OCI-LY3 (cell line): ENCODE measurements around the gene ARHGEF39.

ENCODE experiments used
- CTCF ChIP-seq: fragments of 200-600, 300-600 bp; sonication (generic); IDR thresholded peaks from 2 replicates; pipeline ENCODE4 v1.5.1; 2014; ENCODE audit warnings: antibody characterized with exemption, low read length, low read depth
- EZH2phosphoT487 ChIP-seq: fragments of 200-600 bp; shearing (Covaris generic); IDR thresholded peaks from 2 replicates; pipeline ENCODE4 v1.6.1; 2018; ENCODE audit warnings: antibody characterized with exemption, mixed run types, low read depth

- TF ChIP-seq CTCF (no peak), EZH2phosphoT487 (no peak)
These were observed 12.8 kb downstream of the ARHGEF39 start for GRCh38 chr9:35651956-35652828.
